HEK293 (cell line): ENCODE measurements around the gene MAK.
A peak's percentile ranks its signal among the peaks of the same experiment; 100 is the strongest.

Experiments
- ATF2 ChIP-seq: fragments of 450-650 bp; formaldehyde crosslinking; IDR thresholded peaks from 2 replicates; pipeline ENCODE4 v1.5.1; 2016; ENCODE audit warnings: missing biosample characterization, missing genetic modification characterization, low read depth
- GLI2 ChIP-seq: fragments of 450-650 bp; formaldehyde crosslinking; IDR thresholded peaks from 2 replicates; pipeline ENCODE4; 2017; ENCODE audit warnings: missing biosample characterization, missing genetic modification characterization, low read depth, borderline replicate concordance
- GLIS1 ChIP-seq: fragments of 450-650 bp; formaldehyde crosslinking; IDR thresholded peaks from 2 replicates; pipeline ENCODE4 v1.5.1; 2016; ENCODE audit warnings: missing biosample characterization, missing genetic modification characterization
- GLIS2 ChIP-seq: fragments of 450-650 bp; formaldehyde crosslinking; IDR thresholded peaks from 2 replicates; pipeline ENCODE4 v1.5.1; 2016; ENCODE audit warnings: missing biosample characterization, missing genetic modification characterization
- KLF17 ChIP-seq: fragments of 450-650 bp; formaldehyde crosslinking; IDR thresholded peaks from 2 replicates; pipeline ENCODE4 v1.5.1; 2016; ENCODE audit warnings: missing biosample characterization, missing genetic modification characterization
- KLF9 ChIP-seq: fragments of 450-650 bp; formaldehyde crosslinking; IDR thresholded peaks from 2 replicates; pipeline ENCODE4 v1.5.1; 2016; ENCODE audit warnings: missing biosample characterization, missing genetic modification characterization, low read depth
- RBAK ChIP-seq: fragments of 450-650 bp; formaldehyde crosslinking; IDR thresholded peaks from 2 replicates; pipeline ENCODE4 v1.5.1; 2016; ENCODE audit warnings: missing biosample characterization, missing genetic modification characterization
- REST ChIP-seq: fragments of 450-650 bp; formaldehyde crosslinking; IDR thresholded peaks from 2 replicates; pipeline ENCODE4 v1.5.1; 2016; ENCODE audit warnings: missing biosample characterization, missing genetic modification characterization
- SP3 ChIP-seq: fragments of 450-650 bp; formaldehyde crosslinking; IDR thresholded peaks from 2 replicates; pipeline ENCODE4 v1.5.1; 2016; ENCODE audit warnings: missing biosample characterization, missing genetic modification characterization
- TRIM28 ChIP-seq: IDR thresholded peaks from 2 replicates; pipeline ENCODE4 v1.6.1; 2011; ENCODE audit warnings: low read length, control low read depth, borderline replicate concordance
- ZBTB49 ChIP-seq: fragments of 450-650 bp; formaldehyde crosslinking; IDR thresholded peaks from 2 replicates; pipeline ENCODE4 v1.5.1; 2016; ENCODE audit warnings: missing biosample characterization, missing genetic modification characterization, low read depth
- ZBTB6 ChIP-seq: fragments of 450-650 bp; formaldehyde crosslinking; IDR thresholded peaks from 2 replicates; pipeline ENCODE4 v1.5.1; 2017; ENCODE audit warnings: missing biosample characterization, missing genetic modification characterization
- ZFP3 ChIP-seq: fragments of 450-650 bp; formaldehyde crosslinking; IDR thresholded peaks from 2 replicates; pipeline ENCODE4 v1.5.1; 2016; ENCODE audit warnings: low read depth, missing biosample characterization, missing genetic modification characterization
- ZNF202 ChIP-seq: fragments of 450-650 bp; formaldehyde crosslinking; IDR thresholded peaks from 2 replicates; pipeline ENCODE4 v1.5.1; 2016; ENCODE audit warnings: missing biosample characterization, missing genetic modification characterization, borderline replicate concordance
- ZNF211 ChIP-seq: fragments of 450-650 bp; formaldehyde crosslinking; IDR thresholded peaks from 2 replicates; pipeline ENCODE4 v1.5.1; 2016; ENCODE audit warnings: low read depth, missing biosample characterization, missing genetic modification characterization
- ZNF324 ChIP-seq: fragments of 450-650 bp; formaldehyde crosslinking; IDR thresholded peaks from 2 replicates; pipeline ENCODE4 v1.5.1; 2016; ENCODE audit warnings: missing biosample characterization, missing genetic modification characterization
- ZNF362 ChIP-seq: fragments of 450-650 bp; formaldehyde crosslinking; IDR thresholded peaks from 2 replicates; pipeline ENCODE4 v1.5.1; 2016; ENCODE audit warnings: missing biosample characterization, missing genetic modification characterization
- ZNF398 ChIP-seq: fragments of 450-650 bp; formaldehyde crosslinking; IDR thresholded peaks from 2 replicates; pipeline ENCODE4 v1.5.1; 2017; ENCODE audit warnings: missing biosample characterization, missing genetic modification characterization
- ZNF416 ChIP-seq: fragments of 450-650 bp; formaldehyde crosslinking; IDR thresholded peaks from 2 replicates; pipeline ENCODE4 v1.5.1; 2016; ENCODE audit warnings: missing biosample characterization, missing genetic modification characterization
- ZNF449 ChIP-seq: fragments of 450-650 bp; formaldehyde crosslinking; IDR thresholded peaks from 2 replicates; pipeline ENCODE4 v1.5.1; 2017; ENCODE audit warnings: missing biosample characterization, mild to moderate bottlenecking, missing genetic modification characterization, moderate library complexity
- ZNF580 ChIP-seq: fragments of 450-650 bp; formaldehyde crosslinking; IDR thresholded peaks from 2 replicates; pipeline ENCODE4 v1.5.1; 2016; ENCODE audit warnings: missing biosample characterization, missing genetic modification characterization
- ZNF621 ChIP-seq: fragments of 450-650 bp; formaldehyde crosslinking; IDR thresholded peaks from 2 replicates; pipeline ENCODE4 v1.5.1; 2017; ENCODE audit warnings: missing biosample characterization, missing genetic modification characterization
- ZNF624 ChIP-seq: fragments of 450-650 bp; formaldehyde crosslinking; IDR thresholded peaks from 2 replicates; pipeline ENCODE4 v1.5.1; 2017; ENCODE audit warnings: missing biosample characterization, missing genetic modification characterization
- ZNF792 ChIP-seq: fragments of 450-650 bp; formaldehyde crosslinking; IDR thresholded peaks from 2 replicates; pipeline ENCODE4 v1.5.1; 2016; ENCODE audit warnings: missing biosample characterization, missing genetic modification characterization

Gene MAK

GRCh38 chr6:10886691-10887502 lies 48.6 kb upstream of the MAK start, which contains the start of gene SYCP2L (continued):
- TF ChIP-seq ATF2 (tag by site-specific recombination) (peak; percentile 97), GLI2 (tag by site-specific recombination) (no peak), ZNF449 (tag by site-specific recombination) (peak; percentile 24; the same call in 1 of the 2 replicates), REST (tag by site-specific recombination) (0 out of 2 replicates have a peak, but pooled peaks have one; percentile 10), GLIS1 (peak; percentile 52; the same call in 1 of the 2 replicates), GLIS2 (tag by site-specific recombination) (peak; percentile 76), ZBTB49 (tag by site-specific recombination) (no peak), ZNF362 (no peak), ZNF202 (tag by site-specific recombination) (no peak), ZNF324 (peak; percentile 77), RBAK (no peak), SP3 (tag by site-specific recombination) (peak; percentile 73), KLF17 (peak; percentile 46; the same call in 1 of the 2 replicates), ZNF624 (tag by site-specific recombination) (no peak), ZBTB6 (tag by site-specific recombination) (no peak), ZNF792 (tag by site-specific recombination) (no peak), TRIM28 (no peak), ZNF211 (tag by site-specific recombination) (no peak), KLF9 (tag by site-specific recombination) (peak; percentile 71; the same call in 1 of the 2 replicates), ZNF621 (tag by site-specific recombination) (no peak), ZNF580 (tag by site-specific recombination) (no peak), ZFP3 (no peak), ZNF416 (tag by site-specific recombination) (no peak), ZNF398 (tag by site-specific recombination) (no peak)
